ENCODE measurements around the gene PLAAT3.
"Not testable (repeated sequence)": the region's sequence is repeated elsewhere in the genome, so short reads cannot be mapped to it uniquely, and the experiment has no call there.

Gene PLAAT3

DNA sequence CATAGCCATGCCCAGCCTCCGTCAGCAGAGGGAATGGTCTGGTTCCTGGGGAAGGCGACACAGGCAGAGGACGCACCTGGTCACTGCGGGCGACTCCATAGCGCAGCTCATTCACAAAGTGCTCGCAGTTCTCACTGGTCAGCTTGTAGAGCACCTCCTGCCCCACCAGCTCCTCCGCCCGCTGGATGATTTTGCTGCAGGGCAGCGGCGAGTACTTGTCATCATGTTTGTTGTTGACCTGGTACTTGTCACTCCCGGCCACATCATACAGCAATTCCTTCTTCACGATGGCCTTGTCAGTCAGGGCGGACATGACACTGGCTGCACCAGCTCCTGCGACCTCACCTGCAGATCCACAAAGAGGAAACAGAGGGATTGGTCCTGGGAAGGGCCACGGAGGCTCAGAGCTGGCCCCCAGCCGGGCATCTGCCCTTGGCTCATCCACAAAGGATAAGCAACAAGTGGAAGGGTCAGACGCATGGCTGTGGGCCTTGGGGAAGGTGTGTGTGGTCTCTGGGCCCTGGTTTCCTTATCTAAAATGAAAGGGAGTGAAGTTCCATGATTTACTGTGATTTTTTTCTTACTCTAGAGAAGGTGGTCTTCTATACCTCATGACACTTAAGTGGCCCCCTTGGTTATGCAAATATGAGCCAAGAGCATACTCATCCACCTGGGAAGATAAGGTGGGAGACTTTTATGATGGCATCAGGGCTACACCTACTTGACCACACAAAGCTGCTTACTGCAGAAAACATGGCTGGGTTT, 24.0 kb downstream of the PLAAT3 start:
- Histone ChIP-seq H3K9me3 (ENCODE audit: control insufficient read depth, low read length) (no peaks in the 10 kb centered on the region), H3K27me3 (replicated peaks; ENCODE audit: control insufficient read depth, insufficient read depth, low read length, poor library complexity, severe bottlenecking) (no peaks in the 10 kb centered on the region), H3K4me1 (ENCODE audit: control insufficient read depth, insufficient read depth, low read length, poor library complexity, severe bottlenecking) (no peaks in the 10 kb centered on the region), H3K27ac (ENCODE audit: insufficient read depth, low read length, poor library complexity, severe bottlenecking) (no peak overlapping the region), H3K36me3 (ENCODE audit: control insufficient read depth, insufficient read depth, low read length) (no peaks in the 10 kb centered on the region), H3K4me3 (ENCODE audit: insufficient read depth, low read depth, low read length, poor library complexity, severe bottlenecking) (no peak overlapping the region)
- no peak for DNase-seq

DNA sequence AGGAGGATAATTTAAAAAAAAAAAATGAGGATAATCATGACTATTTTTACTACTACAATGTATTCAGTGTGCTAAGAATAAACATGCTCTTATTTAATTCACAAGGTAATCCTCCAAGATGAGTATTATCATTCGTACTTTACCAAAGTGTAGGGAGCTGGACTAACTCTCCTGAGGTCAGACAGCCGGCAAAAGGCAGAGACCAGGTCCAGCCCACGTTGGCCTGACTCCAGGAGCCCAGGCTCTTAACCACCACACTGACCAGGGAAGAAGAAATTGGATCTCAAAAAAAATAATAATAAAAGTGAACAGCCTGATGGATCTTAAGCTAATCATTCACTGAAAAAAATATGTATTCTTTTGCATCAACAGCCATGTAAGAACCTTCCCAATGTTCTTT, 25.2 kb downstream of the PLAAT3 start:
- Histone ChIP-seq H3K4me3 (ENCODE audit: insufficient read depth, low read depth, low read length, poor library complexity, severe bottlenecking) (no peak overlapping the region), H3K9me3 (ENCODE audit: control insufficient read depth, low read length) (no peaks in the 10 kb centered on the region), H3K4me1 (ENCODE audit: control insufficient read depth, insufficient read depth, low read length, poor library complexity, severe bottlenecking) (no peaks in the 10 kb centered on the region), H3K27ac (ENCODE audit: insufficient read depth, low read length, poor library complexity, severe bottlenecking) (no peak overlapping the region), H3K27me3 (replicated peaks; ENCODE audit: control insufficient read depth, insufficient read depth, low read length, poor library complexity, severe bottlenecking) (no peaks in the 10 kb centered on the region), H3K36me3 (ENCODE audit: control insufficient read depth, insufficient read depth, low read length) (no peaks in the 10 kb centered on the region)
- DNase-seq: no peak

DNA sequence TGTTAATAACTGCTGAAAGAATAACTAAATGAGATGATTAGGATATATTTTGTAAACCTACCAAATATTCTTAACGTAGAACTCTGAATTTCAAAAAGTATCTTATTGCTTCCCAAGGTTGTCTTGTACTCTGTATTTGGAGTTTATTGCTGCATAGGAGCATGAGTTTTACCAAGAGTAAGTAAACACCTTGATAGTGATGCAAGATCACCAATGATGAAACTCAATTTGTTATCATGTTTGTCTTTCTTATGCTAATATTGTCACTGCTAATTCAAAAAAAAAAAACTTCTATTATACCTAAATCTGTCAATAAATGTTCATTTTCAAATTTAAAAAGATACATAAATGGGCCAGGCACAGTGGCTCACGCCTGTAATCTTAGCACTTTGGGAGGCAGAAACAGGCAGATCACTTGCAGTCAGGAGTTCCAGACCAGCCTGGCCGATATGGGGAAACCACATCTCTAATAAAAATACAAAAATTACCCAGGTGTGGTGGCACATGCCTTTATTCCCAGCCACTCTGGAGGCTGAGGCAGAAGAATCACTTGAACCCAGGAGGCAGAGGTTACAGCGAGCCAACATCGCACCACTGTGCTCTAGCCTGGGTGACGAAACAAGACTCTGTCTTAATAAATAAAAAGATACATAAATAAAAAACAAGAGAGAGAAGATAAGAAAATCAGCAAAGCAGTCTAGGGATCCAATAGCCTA, 27.6 kb downstream of the PLAAT3 start:
- Histone ChIP-seq H3K27ac (ENCODE audit: insufficient read depth, low read length, poor library complexity, severe bottlenecking) (no peak overlapping the region), H3K36me3 (ENCODE audit: control insufficient read depth, insufficient read depth, low read length) (no peaks in the 10 kb centered on the region), H3K4me3 (ENCODE audit: insufficient read depth, low read depth, low read length, poor library complexity, severe bottlenecking) (no peak overlapping the region), H3K9me3 (ENCODE audit: control insufficient read depth, low read length) (no peaks in the 10 kb centered on the region), H3K27me3 (replicated peaks; ENCODE audit: control insufficient read depth, insufficient read depth, low read length, poor library complexity, severe bottlenecking) (no peaks in the 10 kb centered on the region), H3K4me1 (ENCODE audit: control insufficient read depth, insufficient read depth, low read length, poor library complexity, severe bottlenecking) (no peaks in the 10 kb centered on the region)
- DNase-seq: no peak

DNA sequence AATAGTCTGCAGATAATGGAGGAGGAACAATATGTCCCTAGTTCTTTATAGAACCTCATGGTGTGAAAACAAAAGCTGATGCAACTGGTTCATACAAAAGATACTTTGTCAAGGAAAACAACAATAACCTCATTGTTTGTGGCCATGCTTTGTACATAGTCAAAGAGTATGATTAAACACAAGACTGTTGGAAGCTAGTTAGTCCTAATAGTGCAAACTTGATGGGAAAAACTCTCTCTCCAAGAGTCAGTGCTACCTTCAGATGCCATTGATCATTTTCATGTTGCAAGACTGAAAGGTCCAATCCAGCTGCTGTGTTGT, 30.9 kb downstream of the PLAAT3 start:
- no peaks in the 10 kb centered on the region for H3K27me3 ChIP-seq (replicated peaks; ENCODE audit: control insufficient read depth, insufficient read depth, low read length, poor library complexity, severe bottlenecking)
- H3K4me1 ChIP-seq (ENCODE audit: control insufficient read depth, insufficient read depth, low read length, poor library complexity, severe bottlenecking): no peaks in the 10 kb centered on the region
- no peak overlapping the region for H3K27ac ChIP-seq (ENCODE audit: insufficient read depth, low read length, poor library complexity, severe bottlenecking)
- no peaks in the 10 kb centered on the region for H3K9me3 ChIP-seq (ENCODE audit: control insufficient read depth, low read length)
- DNase-seq: no peak
- H3K4me3 ChIP-seq (ENCODE audit: insufficient read depth, low read depth, low read length, poor library complexity, severe bottlenecking): no peak overlapping the region
- no peaks in the 10 kb centered on the region for H3K36me3 ChIP-seq (ENCODE audit: control insufficient read depth, insufficient read depth, low read length)

DNA sequence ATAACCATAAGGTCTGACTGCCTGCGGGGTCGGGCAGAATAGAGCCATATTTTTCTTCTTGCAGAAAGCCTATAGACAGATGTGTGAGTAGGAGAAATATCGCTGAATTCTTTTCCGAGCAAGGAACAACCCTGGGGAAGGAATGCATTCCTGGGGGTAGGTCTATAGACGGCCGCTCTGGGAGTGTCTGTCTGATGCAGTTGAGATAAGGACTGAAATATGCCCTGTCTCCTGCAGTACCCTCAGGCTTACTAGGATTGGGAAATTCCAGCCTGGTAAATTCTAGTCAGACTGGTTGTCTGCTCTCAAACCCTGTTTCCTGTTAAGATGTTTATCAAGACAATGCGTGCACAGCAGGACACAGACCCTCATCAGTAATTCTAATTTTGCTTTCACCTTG, 33.0 kb downstream of the PLAAT3 start:
- DNase-seq; H3K4me1 ChIP-seq (ENCODE audit: control insufficient read depth, insufficient read depth, low read length, poor library complexity, severe bottlenecking); H3K27me3 ChIP-seq (replicated peaks; ENCODE audit: control insufficient read depth, insufficient read depth, low read length, poor library complexity, severe bottlenecking); H3K9me3 ChIP-seq (ENCODE audit: control insufficient read depth, low read length); H3K27ac ChIP-seq (ENCODE audit: insufficient read depth, low read length, poor library complexity, severe bottlenecking); H3K4me3 ChIP-seq (ENCODE audit: insufficient read depth, low read depth, low read length, poor library complexity, severe bottlenecking); H3K36me3 ChIP-seq (ENCODE audit: control insufficient read depth, insufficient read depth, low read length): not testable (repeated sequence)

DNA sequence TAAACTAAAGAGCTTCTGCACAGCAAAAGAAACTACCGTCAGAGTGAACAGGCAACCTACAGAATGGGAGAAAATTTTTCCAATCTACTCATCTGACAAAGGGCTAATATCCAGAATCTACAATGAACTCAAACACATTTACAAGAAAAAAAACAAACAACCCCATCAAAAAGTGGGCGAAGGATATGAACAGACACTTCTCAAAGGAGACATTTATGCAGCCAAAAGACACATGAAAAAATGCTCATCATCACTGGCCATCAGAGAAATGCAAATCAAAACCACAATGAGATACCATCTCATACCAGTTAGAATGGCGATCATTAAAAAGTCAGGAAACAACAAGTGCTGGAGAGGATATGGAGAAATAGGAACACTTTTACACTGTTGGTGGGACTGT, 35.4 kb downstream of the PLAAT3 start:
- not testable (repeated sequence) for DNase-seq; H3K9me3 ChIP-seq (ENCODE audit: control insufficient read depth, low read length); H3K4me3 ChIP-seq (ENCODE audit: insufficient read depth, low read depth, low read length, poor library complexity, severe bottlenecking); H3K36me3 ChIP-seq (ENCODE audit: control insufficient read depth, insufficient read depth, low read length); H3K27ac ChIP-seq (ENCODE audit: insufficient read depth, low read length, poor library complexity, severe bottlenecking); H3K27me3 ChIP-seq (replicated peaks; ENCODE audit: control insufficient read depth, insufficient read depth, low read length, poor library complexity, severe bottlenecking); H3K4me1 ChIP-seq (ENCODE audit: control insufficient read depth, insufficient read depth, low read length, poor library complexity, severe bottlenecking)

DNA sequence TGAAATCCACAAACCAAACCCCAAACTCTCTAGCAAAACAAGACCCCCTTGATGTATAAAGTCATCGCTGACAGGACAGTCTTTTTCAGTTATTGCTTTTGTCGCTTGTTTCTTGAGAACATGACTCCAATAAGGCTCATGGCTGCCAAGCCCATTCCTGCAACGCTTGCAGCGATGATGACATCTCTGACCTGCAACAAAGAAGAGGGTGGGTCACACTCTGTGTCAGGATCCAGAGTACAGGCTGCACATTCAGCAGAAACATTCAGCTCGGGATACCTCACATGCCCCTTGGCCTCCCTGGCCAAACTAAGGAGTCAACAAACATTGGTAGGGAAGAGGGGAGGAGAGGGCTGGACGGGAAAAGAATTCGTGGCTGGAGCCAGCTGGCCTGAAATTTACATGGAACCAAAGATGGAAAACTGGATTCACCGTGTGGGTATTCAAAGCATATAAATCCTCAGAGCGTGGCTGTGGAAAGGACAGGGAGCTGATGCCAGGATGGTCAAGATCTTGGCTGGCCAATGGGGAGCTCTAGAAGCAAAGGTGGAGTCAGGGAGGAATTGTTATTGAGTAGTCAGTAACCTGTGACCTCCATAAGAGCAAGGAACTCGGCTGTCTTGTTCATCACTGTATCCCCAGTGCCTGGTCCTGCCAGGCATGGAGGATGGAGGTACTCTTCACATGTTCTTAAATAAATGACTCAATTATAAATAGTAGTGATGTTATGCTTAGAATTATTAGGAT, 39.2 kb downstream of the PLAAT3 start:
- H3K27me3 ChIP-seq (replicated peaks; ENCODE audit: control insufficient read depth, insufficient read depth, low read length, poor library complexity, severe bottlenecking): no peaks in the 10 kb centered on the region
- no peaks in the 10 kb centered on the region for H3K36me3 ChIP-seq (ENCODE audit: control insufficient read depth, insufficient read depth, low read length)
- DNase-seq: no peak
- no peaks in the 10 kb centered on the region for H3K9me3 ChIP-seq (ENCODE audit: control insufficient read depth, low read length)
- H3K4me3 ChIP-seq (ENCODE audit: insufficient read depth, low read depth, low read length, poor library complexity, severe bottlenecking): peak overlapping the region; percentile 35
- H3K27ac ChIP-seq (ENCODE audit: insufficient read depth, low read length, poor library complexity, severe bottlenecking): peak overlapping the region; percentile 3
- peaks cover 5% of the 10 kb centered on the region for H3K4me1 ChIP-seq (ENCODE audit: control insufficient read depth, insufficient read depth, low read length, poor library complexity, severe bottlenecking)

DNA sequence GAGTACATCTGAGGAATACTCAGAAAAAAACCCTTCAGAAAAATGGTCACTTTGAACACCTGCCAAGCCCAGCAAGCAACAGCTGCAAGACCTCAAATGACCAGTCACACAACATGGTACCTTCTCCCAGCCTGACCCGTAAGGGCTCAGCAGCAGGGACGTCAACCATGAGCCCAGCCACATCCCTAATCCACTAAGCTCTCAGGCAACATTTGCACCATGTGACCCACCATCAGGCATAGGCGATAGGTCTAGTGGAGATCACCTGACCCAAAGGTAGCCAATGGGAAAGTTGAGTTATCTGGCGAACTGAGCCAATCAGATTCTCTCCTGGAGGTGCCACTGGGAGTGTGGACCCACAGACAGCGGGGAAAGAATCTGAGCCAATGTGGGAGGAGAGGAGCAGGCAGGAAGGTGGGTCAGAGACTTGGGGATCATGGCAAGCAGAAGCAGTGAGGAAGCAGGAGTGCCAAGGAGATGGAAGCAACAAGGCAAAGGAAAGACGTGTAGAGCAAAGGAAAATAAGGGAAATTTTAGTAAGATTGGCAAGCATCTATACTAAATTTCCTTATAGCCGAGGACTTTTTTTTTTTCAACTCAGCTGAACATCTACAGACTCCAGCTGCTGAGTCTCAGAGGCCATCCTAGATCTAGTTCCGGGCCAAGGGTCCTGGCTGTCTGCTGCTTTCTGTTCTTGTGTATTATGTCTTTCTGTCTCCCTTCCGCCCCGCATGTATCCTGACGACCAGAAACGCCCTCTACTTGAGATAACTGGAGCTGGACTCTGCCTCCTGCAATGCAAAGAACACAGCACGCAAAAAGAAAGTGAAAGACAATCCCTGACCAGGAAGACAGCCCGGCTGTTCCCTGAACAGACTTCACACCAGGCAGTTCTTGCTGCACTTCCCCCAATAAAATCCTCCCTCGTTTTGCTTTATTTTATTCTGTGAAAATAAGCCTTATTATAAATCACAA, 40.1 kb downstream of the PLAAT3 start:
- Histone ChIP-seq H3K4me1 (ENCODE audit: control insufficient read depth, insufficient read depth, low read length, poor library complexity, severe bottlenecking) (peaks cover 5% of the 10 kb centered on the region), H3K27ac (ENCODE audit: insufficient read depth, low read length, poor library complexity, severe bottlenecking) (peak overlapping the region; percentile 3), H3K9me3 (ENCODE audit: control insufficient read depth, low read length) (no peaks in the 10 kb centered on the region), H3K36me3 (ENCODE audit: control insufficient read depth, insufficient read depth, low read length) (no peaks in the 10 kb centered on the region), H3K27me3 (replicated peaks; ENCODE audit: control insufficient read depth, insufficient read depth, low read length, poor library complexity, severe bottlenecking) (no peaks in the 10 kb centered on the region), H3K4me3 (ENCODE audit: insufficient read depth, low read depth, low read length, poor library complexity, severe bottlenecking) (peak overlapping the region; percentile 35)
- no peak for DNase-seq

DNA sequence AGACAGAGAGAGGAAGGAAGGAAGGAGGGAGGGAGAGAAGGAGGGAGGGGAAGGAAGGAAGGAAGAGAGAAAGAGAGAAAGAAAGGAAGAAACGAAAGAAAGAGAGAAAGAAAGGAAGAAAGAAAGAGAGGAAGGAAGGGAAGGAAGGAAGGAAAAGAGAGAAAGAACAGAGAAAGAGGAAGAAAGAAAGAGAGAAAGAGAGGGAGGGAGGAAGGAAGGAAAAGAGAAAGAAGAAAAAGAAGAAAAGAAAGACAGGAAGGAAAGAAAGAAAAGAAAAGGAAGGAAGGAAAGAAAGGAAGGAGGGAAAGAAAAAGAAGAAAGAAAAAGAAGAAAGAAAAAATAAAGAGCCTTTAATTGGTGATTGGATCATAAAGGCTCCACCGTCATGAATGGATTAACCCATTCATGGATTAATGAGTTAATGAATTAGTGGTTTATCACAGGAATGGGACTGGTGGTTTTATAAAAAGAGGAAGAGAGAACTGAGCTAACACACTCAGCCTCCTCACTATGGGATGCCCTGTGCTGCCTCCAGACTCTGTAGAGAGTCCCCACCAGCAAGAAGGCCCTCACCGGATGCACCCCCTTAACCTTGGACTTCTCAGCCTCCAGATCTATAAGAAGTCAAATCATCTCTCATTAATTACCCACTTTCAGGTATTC, 42.1 kb downstream of the PLAAT3 start:
- peaks cover 9% of the 10 kb centered on the region for H3K4me1 ChIP-seq (ENCODE audit: control insufficient read depth, insufficient read depth, low read length, poor library complexity, severe bottlenecking)
- H3K27ac ChIP-seq (ENCODE audit: insufficient read depth, low read length, poor library complexity, severe bottlenecking): no peak overlapping the region
- no peaks in the 10 kb centered on the region for H3K27me3 ChIP-seq (replicated peaks; ENCODE audit: control insufficient read depth, insufficient read depth, low read length, poor library complexity, severe bottlenecking)
- H3K36me3 ChIP-seq (ENCODE audit: control insufficient read depth, insufficient read depth, low read length): no peaks in the 10 kb centered on the region
- no peak for DNase-seq
- H3K9me3 ChIP-seq (ENCODE audit: control insufficient read depth, low read length): no peaks in the 10 kb centered on the region
- H3K4me3 ChIP-seq (ENCODE audit: insufficient read depth, low read depth, low read length, poor library complexity, severe bottlenecking): no peak overlapping the region

All from effector memory CD4-positive, alpha-beta T cell (primary cell).